Left ventricle myocardium inferior (tissue), 1 donor: ENCODE measurements around the gene ZDHHC23. TPM values are rescaled to one million over a fixed set of nuclear protein-coding genes. Genes with fewer than 3 reads are reported as not detected.
A peak's percentile ranks its signal among the peaks of the same experiment; 100 is the strongest.

ENCODE experiments used
- DNase-seq: peaks from one replicate; pipeline ENCODE4 v3.0.0-alpha.2; 2020
- H3K27ac ChIP-seq: fragments of 200-600 bp; replicated peaks from 2 replicates; pipeline ENCODE4 v1.8.0; 2021
- H3K27me3 ChIP-seq: fragments of 200-600 bp; 2 replicates; pipeline ENCODE4 v1.8.0; 2021; ENCODE audit warnings: low read depth
- H3K36me3 ChIP-seq: fragments of 200-600 bp; 2 replicates; pipeline ENCODE4 v1.8.0; 2021
- H3K4me1 ChIP-seq: fragments of 200-600 bp; 2 replicates; pipeline ENCODE4 v1.8.0; 2021
- H3K4me3 ChIP-seq: fragments of 200-600 bp; 2 replicates; pipeline ENCODE4 v1.8.0; 2021; ENCODE audit warnings: mild to moderate bottlenecking, moderate library complexity
- H3K9me3 ChIP-seq: fragments of 200-600 bp; replicated peaks from 2 replicates; pipeline ENCODE4 v1.8.0; 2021
- intact Hi-C: fragments of 100-400 bp; cut with micrococcal nuclease; formaldehyde crosslinking; loops from one replicate; pipeline ENCODE4 v1.11.0; 2022
- long read RNA-seq: library from polyadenylated mRNA; unstranded; transcript quantifications from one replicate; pipeline ENCODE4 v2.0.0, GENCODE V29; 2021
- total RNA-seq: library from RNA; stranded (reverse); fragmentation: NEBNext Ultra II Directional; extraction: Animal tissue kit (Norgen Biotek cat#: 25700); gene quantifications from one replicate; pipeline ENCODE4 v1.2.1, GENCODE V29; 2021
- TF ChIP-seq, protein P1 (sequence below): fragments of 200-600 bp; IDR thresholded peaks from 2 replicates; pipeline ENCODE4 v1.8.0; 2021; ENCODE audit warnings: antibody characterized with exemption, mild to moderate bottlenecking, borderline replicate concordance
- donor health status: DM: no; HTN: yes; CAD: no; lungs with severe emphysema.

Gene ZDHHC23
- total RNA-seq: 2.7 TPM
- long read RNA-seq, partial matches to known transcripts: 2 of 5 reads
- long read RNA-seq, other reads (novel, unspliced or antisense): 3 of 5 reads

DNA sequence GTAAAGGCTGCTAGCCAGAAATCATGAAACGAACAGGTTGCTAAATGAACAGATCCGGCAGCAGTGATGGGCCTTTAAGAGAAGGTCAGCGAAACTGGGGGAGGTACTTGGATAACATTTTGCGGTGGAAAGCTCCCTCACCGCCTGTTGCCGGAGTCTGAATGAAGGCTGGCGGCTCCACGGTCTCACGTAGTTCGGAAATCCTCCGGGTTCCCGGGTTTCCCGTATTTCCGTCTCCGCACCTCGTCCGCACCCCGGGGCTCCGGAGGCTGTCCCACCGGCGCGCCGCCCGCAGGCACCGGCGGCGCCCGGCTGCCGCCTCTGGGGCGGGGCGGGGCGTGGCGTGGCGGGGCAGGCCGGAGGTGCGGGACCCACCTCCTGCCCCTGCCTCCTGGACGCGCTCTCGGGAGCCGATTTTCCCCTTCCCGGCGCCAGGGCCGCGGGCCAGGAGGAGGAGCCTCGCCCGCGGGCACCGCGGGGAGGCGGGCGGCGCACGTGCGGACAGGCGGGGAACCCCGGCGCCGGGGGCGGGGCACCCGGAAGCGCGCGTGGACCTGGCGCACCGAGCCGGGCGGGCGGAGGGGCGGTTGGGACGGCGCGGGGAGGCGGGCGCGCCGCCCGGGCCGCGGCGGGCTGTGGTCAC lies at the start of gene ZDHHC23:
Gene ZDHHC23, plus strand, starts transcription at position 642 of the 643 bp plus-strand sequence. CDS start 790 bp downstream, outside the sequence.
- peak; percentile 66 for DNase-seq
- no peaks in the 10 kb centered on the region for H3K9me3 ChIP-seq
- H3K36me3 ChIP-seq: no peaks in the 10 kb centered on the region
- H3K4me3 ChIP-seq: peak within 1 kb of the TSS; percentile 89
- H3K27me3 ChIP-seq: no peaks in the 10 kb centered on the region
- TF ChIP-seq, protein P1, sequence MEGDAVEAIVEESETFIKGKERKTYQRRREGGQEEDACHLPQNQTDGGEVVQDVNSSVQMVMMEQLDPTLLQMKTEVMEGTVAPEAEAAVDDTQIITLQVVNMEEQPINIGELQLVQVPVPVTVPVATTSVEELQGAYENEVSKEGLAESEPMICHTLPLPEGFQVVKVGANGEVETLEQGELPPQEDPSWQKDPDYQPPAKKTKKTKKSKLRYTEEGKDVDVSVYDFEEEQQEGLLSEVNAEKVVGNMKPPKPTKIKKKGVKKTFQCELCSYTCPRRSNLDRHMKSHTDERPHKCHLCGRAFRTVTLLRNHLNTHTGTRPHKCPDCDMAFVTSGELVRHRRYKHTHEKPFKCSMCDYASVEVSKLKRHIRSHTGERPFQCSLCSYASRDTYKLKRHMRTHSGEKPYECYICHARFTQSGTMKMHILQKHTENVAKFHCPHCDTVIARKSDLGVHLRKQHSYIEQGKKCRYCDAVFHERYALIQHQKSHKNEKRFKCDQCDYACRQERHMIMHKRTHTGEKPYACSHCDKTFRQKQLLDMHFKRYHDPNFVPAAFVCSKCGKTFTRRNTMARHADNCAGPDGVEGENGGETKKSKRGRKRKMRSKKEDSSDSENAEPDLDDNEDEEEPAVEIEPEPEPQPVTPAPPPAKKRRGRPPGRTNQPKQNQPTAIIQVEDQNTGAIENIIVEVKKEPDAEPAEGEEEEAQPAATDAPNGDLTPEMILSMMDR: peak; percentile 9
- H3K4me1 ChIP-seq: peaks cover 17% of the 10 kb centered on the region
- intact Hi-C loops: no loop called here
- H3K27ac ChIP-seq: peak within 1 kb of the TSS; percentile 50

DNA sequence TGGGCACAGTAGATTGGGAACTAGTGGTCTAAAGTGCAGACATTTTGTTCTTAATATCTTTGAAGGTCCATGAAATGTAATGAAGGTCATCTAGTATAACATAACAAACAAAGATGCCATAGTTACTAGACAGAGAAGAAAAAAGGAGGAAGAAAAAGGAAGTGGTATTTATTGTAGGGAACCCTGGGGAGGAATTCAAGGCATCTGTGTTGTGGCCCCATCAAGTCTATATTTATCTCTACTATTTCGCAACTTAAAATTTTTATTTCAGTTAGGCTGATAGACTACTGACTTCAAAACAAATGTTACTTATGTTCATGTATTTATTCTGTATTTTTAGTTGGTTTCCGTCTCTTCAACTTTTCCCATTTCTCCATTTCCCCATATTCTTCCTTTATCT lies 48.9 kb upstream of the ZDHHC23 start:
- Histone ChIP-seq H3K4me1 (no peaks in the 10 kb centered on the region), H3K27ac (no peak overlapping the region), H3K4me3 (no peak overlapping the region), H3K36me3 (no peaks in the 10 kb centered on the region), H3K9me3 (no peaks in the 10 kb centered on the region), H3K27me3 (no peaks in the 10 kb centered on the region)
- DNase-seq: no peak
- TF ChIP-seq, protein P1: no peak
- intact Hi-C loops: no loop called here

DNA sequence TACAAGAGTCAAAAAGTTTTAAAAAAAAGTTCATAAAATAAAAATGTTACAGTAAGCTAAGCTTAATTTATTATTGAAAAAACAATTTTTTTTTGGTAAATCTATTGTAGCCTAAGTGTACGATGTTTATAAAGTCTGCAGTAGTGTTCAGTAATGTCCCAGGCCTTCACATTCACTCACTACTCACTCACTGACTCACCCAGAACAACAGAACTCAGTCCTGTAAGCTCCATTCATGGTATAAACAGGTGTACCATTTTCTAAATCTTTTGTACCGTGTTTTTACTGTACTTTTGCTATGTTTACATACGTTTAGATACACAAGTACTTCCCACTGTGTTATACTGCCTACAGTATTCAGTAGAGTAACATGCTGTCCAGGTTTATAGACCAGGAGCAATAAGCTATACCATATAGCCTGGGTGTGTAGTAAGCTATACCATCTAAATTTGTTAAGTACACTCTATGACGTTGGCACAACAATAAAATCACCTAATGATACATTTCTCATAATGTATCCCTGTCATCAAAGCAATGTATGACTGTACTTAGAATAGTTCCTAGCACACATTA lies 41.2 kb upstream of the ZDHHC23 start:
- DNase-seq: no peak
- intact Hi-C loops: no loop called here
- TF ChIP-seq, protein P1: no peak
- Histone ChIP-seq H3K4me3 (no peak overlapping the region), H3K4me1 (no peaks in the 10 kb centered on the region), H3K27me3 (no peaks in the 10 kb centered on the region), H3K27ac (no peak overlapping the region), H3K9me3 (peaks cover 12% of the 10 kb centered on the region), H3K36me3 (no peaks in the 10 kb centered on the region)

DNA sequence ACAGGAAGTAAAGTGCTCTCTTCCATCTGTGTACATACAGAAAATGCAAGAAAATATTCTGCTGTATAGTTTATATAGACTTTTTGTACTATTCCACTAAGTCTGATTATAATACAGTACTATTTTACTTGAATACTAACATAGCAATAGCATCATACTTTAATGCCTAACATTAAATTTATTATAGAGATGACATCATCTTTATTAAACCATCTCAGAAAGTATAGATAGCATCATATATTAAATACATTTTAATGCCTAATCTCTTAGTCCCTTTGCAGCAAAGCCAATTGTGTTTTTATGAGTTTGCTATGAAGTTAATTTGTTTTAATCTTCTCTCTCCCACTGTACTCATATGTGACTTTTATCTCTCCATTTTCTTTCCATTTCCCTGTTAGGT lies 39.7 kb upstream of the ZDHHC23 start:
- intact Hi-C loops: no loop called here
- Histone ChIP-seq H3K27ac (no peak overlapping the region), H3K27me3 (no peaks in the 10 kb centered on the region), H3K36me3 (no peaks in the 10 kb centered on the region), H3K9me3 (peaks cover 12% of the 10 kb centered on the region), H3K4me1 (no peaks in the 10 kb centered on the region), H3K4me3 (no peak overlapping the region)
- TF ChIP-seq, protein P1: no peak
- DNase-seq: no peak

DNA sequence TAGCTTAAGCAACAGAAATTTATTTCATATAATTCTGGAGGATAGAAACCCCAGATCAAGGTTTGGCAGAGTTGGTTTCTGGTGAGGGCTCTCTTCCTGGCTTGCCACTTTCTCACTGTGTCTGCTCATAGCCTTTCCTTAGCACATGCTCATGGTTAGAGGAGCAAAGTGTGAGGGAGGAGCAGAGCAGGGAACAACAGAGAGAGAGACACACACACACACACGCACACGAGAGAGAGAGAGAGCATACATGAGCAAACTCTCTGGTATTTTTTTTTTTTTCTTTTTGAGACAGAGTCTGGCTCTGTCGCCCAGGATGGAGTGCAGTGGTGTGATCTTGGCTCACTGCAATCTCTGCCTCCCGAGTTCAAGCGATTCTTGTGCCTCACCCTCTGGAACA lies 36.8 kb upstream of the ZDHHC23 start:
- Histone ChIP-seq H3K4me1 (no peaks in the 10 kb centered on the region), H3K36me3 (no peaks in the 10 kb centered on the region), H3K9me3 (no peaks in the 10 kb centered on the region), H3K27me3 (no peaks in the 10 kb centered on the region), H3K27ac (no peak overlapping the region), H3K4me3 (no peak overlapping the region)
- TF ChIP-seq, protein P1: no peak
- intact Hi-C loops: no loop called here
- no peak for DNase-seq
